Measurements from ENCODE around the gene ITGA11. TPM values are rescaled to one million over a fixed set of nuclear protein-coding genes. Genes with fewer than 3 reads are reported as not detected.

Gene ITGA11
- total RNA-seq, 4 donors from 2014 or later: 0.83 to 3.6 (median 2.0) TPM

DNA sequence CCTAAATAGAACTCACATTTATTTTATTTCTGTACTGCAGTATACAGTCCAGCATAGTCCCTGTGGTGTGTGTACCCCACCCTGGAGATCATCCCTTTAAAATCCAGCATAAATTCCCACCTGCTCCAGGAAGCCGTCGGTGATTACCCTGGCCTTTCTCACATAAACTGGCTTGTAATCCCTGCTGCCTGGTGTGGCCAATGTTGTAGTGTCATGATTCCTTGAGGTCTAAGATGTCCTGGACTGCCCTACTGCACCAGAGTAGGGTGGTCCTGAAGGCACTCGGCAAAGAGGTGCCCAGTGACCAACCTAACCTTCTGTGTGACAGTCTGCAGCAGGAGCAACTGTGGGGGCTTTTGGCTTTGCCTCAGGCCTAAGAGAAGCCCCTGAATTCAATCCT, 58.9 kb downstream of the ITGA11 start:
- Histone ChIP-seq H3K36me3 (no peaks in the 10 kb centered on the region), H3K4me3 (no peak overlapping the region), H3K9me3 (no peaks in the 10 kb centered on the region), H3K4me1 (peaks cover 12% of the 10 kb centered on the region), H3K27me3 (no peaks in the 10 kb centered on the region), H3K27ac (no peak overlapping the region)
- DNase-seq (ENCODE audit: low spot score in 2 of 2): peak; percentile 20 to 23
- 88% methylated on average over 2 of the region's 3 CpGs for WGBS
- TF ChIP-seq POLR2A (IDR thresholded peaks at IDR 0.05) (no peak), POLR2AphosphoS5 (IDR thresholded peaks at IDR 0.05) (no peak), CTCF (IDR thresholded peaks at IDR 0.05) (no peak), EP300 (IDR thresholded peaks at IDR 0.05) (no peak)

DNA sequence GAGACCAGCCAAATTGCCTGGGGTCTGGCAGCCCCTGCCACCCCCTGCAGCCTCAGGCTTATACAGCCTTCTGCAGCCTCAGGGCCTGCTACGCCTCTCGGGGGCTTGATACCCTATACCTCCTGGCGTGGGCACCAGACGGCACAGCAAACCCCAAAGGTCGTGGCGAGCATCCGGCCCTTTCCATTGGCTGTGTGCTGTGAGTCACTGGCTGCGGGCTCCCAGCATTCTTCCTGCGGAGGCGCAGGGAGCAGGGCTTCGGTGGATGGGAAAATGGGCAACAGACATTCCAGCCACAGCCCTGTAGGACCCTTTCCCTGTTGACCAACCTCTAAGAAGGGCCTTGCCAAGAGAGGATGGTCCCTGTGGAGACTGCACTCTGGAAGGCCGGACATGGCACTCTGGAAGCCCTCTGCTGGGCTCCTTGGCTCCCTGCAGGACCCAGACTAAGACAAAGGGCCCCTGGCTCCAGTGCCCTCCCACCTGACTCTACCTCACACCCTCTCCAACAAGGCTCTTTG, 59.6 kb downstream of the ITGA11 start:
- 95% methylated on average over 4 of the region's 12 CpGs for WGBS
- Histone ChIP-seq H3K4me1 (peaks cover 16% of the 10 kb centered on the region), H3K27ac (no peak overlapping the region), H3K9me3 (no peaks in the 10 kb centered on the region), H3K36me3 (no peaks in the 10 kb centered on the region), H3K27me3 (no peaks in the 10 kb centered on the region), H3K4me3 (no peak overlapping the region)
- DNase-seq (ENCODE audit: low spot score in 2 of 2): peak; percentile 47 to 64
- TF ChIP-seq POLR2A (IDR thresholded peaks at IDR 0.05): no peak
- no peak for TF ChIP-seq CTCF (IDR thresholded peaks at IDR 0.05)
- TF ChIP-seq EP300 (IDR thresholded peaks at IDR 0.05): no peak
- no peak for TF ChIP-seq POLR2AphosphoS5 (IDR thresholded peaks at IDR 0.05)

DNA sequence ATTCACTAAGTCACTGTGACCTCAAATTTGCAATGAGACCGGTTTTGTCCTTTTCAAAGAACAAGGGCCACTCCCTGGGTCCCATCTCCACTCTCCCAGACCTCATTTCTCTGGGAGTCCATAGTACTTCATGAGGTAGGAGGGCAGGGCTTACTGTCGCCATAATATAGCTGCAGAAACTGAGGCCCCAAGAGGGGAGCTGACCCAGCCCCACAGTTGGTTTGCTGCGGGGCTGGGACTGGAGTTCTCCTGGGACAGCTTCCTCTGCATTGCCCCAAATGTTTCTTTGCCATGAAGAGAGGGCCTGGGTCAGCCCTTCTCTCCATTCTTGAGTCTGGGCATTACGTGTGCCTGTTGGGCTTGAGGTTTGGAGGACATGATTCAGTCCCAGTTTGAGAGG, 60.1 kb downstream of the ITGA11 start:
- peak; percentile 2 to 54 for DNase-seq (ENCODE audit: low spot score in 2 of 2)
- Histone ChIP-seq H3K27ac (no peak overlapping the region), H3K9me3 (no peaks in the 10 kb centered on the region), H3K4me1 (peaks cover 20% of the 10 kb centered on the region), H3K4me3 (no peak overlapping the region), H3K36me3 (no peaks in the 10 kb centered on the region), H3K27me3 (no peaks in the 10 kb centered on the region)
- TF ChIP-seq POLR2A (IDR thresholded peaks at IDR 0.05): no peak
- no peak for TF ChIP-seq EP300 (IDR thresholded peaks at IDR 0.05)
- TF ChIP-seq POLR2AphosphoS5 (IDR thresholded peaks at IDR 0.05): no peak
- TF ChIP-seq CTCF (IDR thresholded peaks at IDR 0.05): no peak
- WGBS: 94% methylated on average over 3 of the region's 4 CpGs

- H3K9me3 ChIP-seq: no peaks in the 10 kb centered on the region
- TF ChIP-seq POLR2A (IDR thresholded peaks at IDR 0.05) (no peak), EP300 (IDR thresholded peaks at IDR 0.05) (no peak), CTCF (IDR thresholded peaks at IDR 0.05) (no peak), POLR2AphosphoS5 (IDR thresholded peaks at IDR 0.05) (no peak)
- H3K27me3 ChIP-seq: no peaks in the 10 kb centered on the region
- H3K36me3 ChIP-seq: no peaks in the 10 kb centered on the region
- WGBS: 55% methylated on average over 6 of the region's 6 CpGs
- no peak overlapping the region for H3K27ac ChIP-seq
- H3K4me1 ChIP-seq: peaks cover 21% of the 10 kb centered on the region
- H3K4me3 ChIP-seq: no peak overlapping the region
- DNase-seq (ENCODE audit: low spot score in 2 of 2): peak; percentile 21 to 34
Measured at GRCh38 chr15:68371160-68371559, 60.8 kb downstream of the ITGA11 start.

DNA sequence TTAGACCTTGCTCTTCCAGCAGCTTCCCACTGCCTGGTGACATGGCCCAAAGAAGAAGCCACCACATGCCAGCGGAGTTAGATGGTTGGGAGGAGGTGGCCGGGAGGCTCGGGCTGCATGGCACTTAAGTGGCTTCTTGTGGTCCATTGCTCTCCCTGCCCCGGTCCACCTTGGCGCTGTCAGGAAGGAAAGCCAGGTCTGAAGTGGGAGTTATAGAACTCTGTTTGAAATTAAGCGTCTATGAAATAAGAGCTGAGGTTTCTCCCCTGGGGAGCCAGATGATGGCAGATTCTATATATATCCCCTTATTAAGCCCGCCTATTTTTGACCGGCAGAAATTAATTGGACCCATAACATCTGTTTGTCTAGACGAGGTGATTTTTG, 61.2 kb downstream of the ITGA11 start:
- DNase-seq (ENCODE audit: low spot score in 2 of 2): peak in 1 of 2 donors; percentile 1
- WGBS: 79% methylated on average over 9 of the region's 9 CpGs
- TF ChIP-seq CTCF (IDR thresholded peaks at IDR 0.05): no peak
- no peak for TF ChIP-seq EP300 (IDR thresholded peaks at IDR 0.05)
- TF ChIP-seq POLR2AphosphoS5 (IDR thresholded peaks at IDR 0.05): no peak
- no peak for TF ChIP-seq POLR2A (IDR thresholded peaks at IDR 0.05)
- Histone ChIP-seq H3K4me3 (no peak overlapping the region), H3K27ac (no peak overlapping the region), H3K9me3 (no peaks in the 10 kb centered on the region), H3K27me3 (no peaks in the 10 kb centered on the region), H3K36me3 (no peaks in the 10 kb centered on the region), H3K4me1 (peaks cover 24% of the 10 kb centered on the region)

Measured in suprapubic skin (tissue), 4 donors.